ENCODE data around the gene EXOC3L4.
"Not testable (repeated sequence)": the region's sequence is repeated elsewhere in the genome, so short reads cannot be mapped to it uniquely, and the experiment has no call there.

Gene EXOC3L4

DNA sequence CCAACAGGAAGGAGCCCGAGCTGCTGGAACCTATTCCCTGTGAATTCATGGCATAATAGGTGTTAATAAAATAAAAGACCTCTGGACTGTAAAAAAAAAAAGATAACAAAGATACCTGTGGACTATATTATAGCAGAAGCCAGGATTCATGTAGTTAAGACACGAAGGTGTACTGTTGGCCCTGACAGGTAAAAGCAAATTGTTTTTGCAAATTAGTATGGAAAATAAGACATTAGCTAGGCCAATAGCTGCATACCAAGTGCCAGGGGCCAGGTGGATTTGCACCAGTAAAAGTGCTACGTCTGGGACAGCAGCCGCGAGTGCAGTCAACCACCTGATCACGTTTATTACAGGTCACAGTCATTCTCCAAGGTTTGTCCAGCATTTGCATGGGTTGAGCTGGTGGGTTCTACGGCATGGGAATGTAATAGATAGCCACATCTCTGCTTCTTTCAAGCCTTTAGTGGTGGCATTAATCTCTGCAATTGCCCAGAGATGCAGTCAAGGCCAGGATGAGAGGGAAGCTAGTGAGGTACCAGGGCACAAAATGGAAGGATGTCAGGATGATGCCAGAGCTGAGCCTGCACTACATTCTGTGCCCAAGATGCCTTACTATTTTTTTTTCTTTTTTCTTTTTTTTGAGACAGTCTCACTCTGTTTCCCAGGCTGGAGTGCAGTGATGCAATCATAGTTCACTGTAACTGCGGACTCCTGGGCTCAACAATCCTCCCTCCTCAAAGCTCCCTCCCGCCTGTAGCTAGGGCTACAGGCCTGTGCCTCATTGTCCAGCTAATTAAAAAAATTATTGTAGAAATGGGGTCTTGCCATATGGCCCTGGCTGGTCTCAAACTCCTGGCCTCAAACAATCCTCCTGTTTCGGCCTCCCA lies 55.1 kb downstream of the EXOC3L4 start:
- Histone ChIP-seq H3K36me3 (ENCODE audit: control insufficient read depth, insufficient read depth, low read length) (no peaks in the 10 kb centered on the region), H3K27me3 (ENCODE audit: insufficient read depth, low read length, poor library complexity) (no peaks in the 10 kb centered on the region), H3K4me3 (ENCODE audit: low read length) (no peak overlapping the region), H3K4me2 (ENCODE audit: low read length) (no peak overlapping the region), H2BK15ac (replicated peaks; ENCODE audit: low read depth) (no peak overlapping the region), H3K23ac (ENCODE audit: low read length) (no peak overlapping the region), H4K5ac (ENCODE audit: low read length) (no peak overlapping the region), H3K9ac (ENCODE audit: low read length) (no peak overlapping the region), H3K79me2 (ENCODE audit: control insufficient read depth, insufficient read depth, low read length) (no peaks in the 10 kb centered on the region), H2BK120ac (ENCODE audit: low read depth, low read length) (no peak overlapping the region), H2BK5ac (ENCODE audit: low read length) (no peak overlapping the region), H3K4me1 (ENCODE audit: control insufficient read depth, low read depth, low read length) (no peaks in the 10 kb centered on the region), H4K8ac (ENCODE audit: low read depth, low read length) (no peak overlapping the region), H2AK5ac (ENCODE audit: low read length) (no peak overlapping the region), H3K79me1 (ENCODE audit: low read length) (no peaks in the 10 kb centered on the region), H3K27ac (ENCODE audit: low read depth, low read length) (no peak overlapping the region), H3K4ac (ENCODE audit: low read depth, low read length) (no peak overlapping the region), H3K56ac (ENCODE audit: low read length) (no peak overlapping the region), H3K18ac (ENCODE audit: low read length) (no peak overlapping the region)
- no CpG with 5 or more reads among the region's 10 CpGs for WGBS (ENCODE audit: extremely low coverage, insufficient coverage, low lambda C conversion rate)
- DNase-seq: no peak

DNA sequence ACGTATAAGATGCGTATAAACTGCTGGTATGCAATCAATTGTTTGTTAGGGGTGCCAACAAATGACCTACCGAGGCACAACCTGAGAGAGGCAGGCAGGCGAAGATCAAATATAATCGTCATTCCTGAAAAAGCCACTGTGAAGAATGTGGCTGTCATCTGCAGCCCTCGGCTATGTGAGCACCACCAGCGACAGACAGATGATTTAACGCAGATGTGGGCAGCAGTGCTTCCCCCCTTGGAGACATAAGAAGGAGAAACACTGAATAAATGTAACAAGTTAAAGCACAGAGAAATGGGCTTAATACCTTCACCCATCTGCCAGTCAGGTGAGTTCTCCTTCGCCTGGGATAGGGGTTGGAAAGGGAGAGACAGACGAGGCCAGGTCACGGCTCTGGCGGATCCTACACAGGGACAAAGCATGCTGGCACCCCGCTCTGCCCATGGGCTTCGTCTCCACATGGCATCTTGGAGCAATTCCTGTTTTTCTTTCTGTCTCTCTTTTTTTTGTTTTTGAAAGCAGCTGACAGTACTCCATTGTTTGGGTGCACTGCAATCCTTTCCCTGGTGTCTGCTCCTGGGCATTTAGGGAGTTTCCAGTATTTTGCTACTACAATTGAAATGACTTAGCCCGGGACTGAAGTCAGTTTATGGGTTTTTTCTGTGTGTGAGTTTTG lies 56.9 kb downstream of the EXOC3L4 start:
- no peak overlapping the region for H4K5ac ChIP-seq (ENCODE audit: low read length)
- H3K4me3 ChIP-seq (ENCODE audit: low read length): no peak overlapping the region
- no peaks in the 10 kb centered on the region for H3K79me1 ChIP-seq (ENCODE audit: low read length)
- no peak overlapping the region for H2BK120ac ChIP-seq (ENCODE audit: low read depth, low read length)
- no peak overlapping the region for H3K9ac ChIP-seq (ENCODE audit: low read length)
- no peaks in the 10 kb centered on the region for H3K36me3 ChIP-seq (ENCODE audit: control insufficient read depth, insufficient read depth, low read length)
- H2AK5ac ChIP-seq (ENCODE audit: low read length): no peak overlapping the region
- H3K27me3 ChIP-seq (ENCODE audit: insufficient read depth, low read length, poor library complexity): no peaks in the 10 kb centered on the region
- H3K4ac ChIP-seq (ENCODE audit: low read depth, low read length): no peak overlapping the region
- no peak overlapping the region for H2BK5ac ChIP-seq (ENCODE audit: low read length)
- no peak overlapping the region for H2BK15ac ChIP-seq (replicated peaks; ENCODE audit: low read depth)
- no peak overlapping the region for H3K27ac ChIP-seq (ENCODE audit: low read depth, low read length)
- H3K18ac ChIP-seq (ENCODE audit: low read length): no peak overlapping the region
- no peak overlapping the region for H4K8ac ChIP-seq (ENCODE audit: low read depth, low read length)
- no peak overlapping the region for H3K4me2 ChIP-seq (ENCODE audit: low read length)
- H3K23ac ChIP-seq (ENCODE audit: low read length): no peak overlapping the region
- H3K79me2 ChIP-seq (ENCODE audit: control insufficient read depth, insufficient read depth, low read length): no peaks in the 10 kb centered on the region
- WGBS (ENCODE audit: extremely low coverage, insufficient coverage, low lambda C conversion rate): no CpG with 5 or more reads among the region's 15 CpGs
- H3K56ac ChIP-seq (ENCODE audit: low read length): no peak overlapping the region
- DNase-seq: no peak
- H3K4me1 ChIP-seq (ENCODE audit: control insufficient read depth, low read depth, low read length): no peaks in the 10 kb centered on the region

DNA sequence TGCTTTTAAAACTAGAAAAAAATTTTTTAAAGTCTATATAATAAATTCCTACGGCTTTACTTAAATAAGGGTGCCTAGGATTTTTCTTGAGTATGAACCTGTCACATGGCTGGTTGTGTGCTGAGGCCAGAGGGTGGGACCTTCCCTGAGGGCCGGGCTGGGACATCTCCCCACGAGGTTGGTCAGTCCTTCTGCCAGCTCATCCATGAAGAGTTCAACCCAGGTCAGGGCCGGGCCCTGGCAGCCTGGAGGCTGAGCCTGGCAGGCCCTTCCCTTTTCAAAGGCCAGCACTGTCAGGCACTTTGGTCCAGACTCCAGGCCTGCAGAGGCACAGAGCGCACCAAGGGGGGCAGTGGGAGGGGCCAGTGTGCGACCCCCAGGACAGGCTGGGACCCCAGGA lies 60.5 kb downstream of the EXOC3L4 start:
- no peak overlapping the region for H3K9ac ChIP-seq (ENCODE audit: low read length)
- H3K23ac ChIP-seq (ENCODE audit: low read length): no peak overlapping the region
- no peaks in the 10 kb centered on the region for H3K79me1 ChIP-seq (ENCODE audit: low read length)
- no peaks in the 10 kb centered on the region for H3K4me1 ChIP-seq (ENCODE audit: control insufficient read depth, low read depth, low read length)
- no peak overlapping the region for H2BK15ac ChIP-seq (replicated peaks; ENCODE audit: low read depth)
- H3K27me3 ChIP-seq (ENCODE audit: insufficient read depth, low read length, poor library complexity): no peaks in the 10 kb centered on the region
- H4K5ac ChIP-seq (ENCODE audit: low read length): no peak overlapping the region
- H3K56ac ChIP-seq (ENCODE audit: low read length): no peak overlapping the region
- H3K27ac ChIP-seq (ENCODE audit: low read depth, low read length): no peak overlapping the region
- H3K4me3 ChIP-seq (ENCODE audit: low read length): no peak overlapping the region
- no peak overlapping the region for H4K8ac ChIP-seq (ENCODE audit: low read depth, low read length)
- no peaks in the 10 kb centered on the region for H3K36me3 ChIP-seq (ENCODE audit: control insufficient read depth, insufficient read depth, low read length)
- DNase-seq: no peak
- H3K18ac ChIP-seq (ENCODE audit: low read length): no peak overlapping the region
- H3K4me2 ChIP-seq (ENCODE audit: low read length): no peak overlapping the region
- no peaks in the 10 kb centered on the region for H3K79me2 ChIP-seq (ENCODE audit: control insufficient read depth, insufficient read depth, low read length)
- H2BK5ac ChIP-seq (ENCODE audit: low read length): no peak overlapping the region
- no CpG with 5 or more reads among the region's 6 CpGs for WGBS (ENCODE audit: extremely low coverage, insufficient coverage, low lambda C conversion rate)
- H3K4ac ChIP-seq (ENCODE audit: low read depth, low read length): no peak overlapping the region
- no peak overlapping the region for H2BK120ac ChIP-seq (ENCODE audit: low read depth, low read length)
- H2AK5ac ChIP-seq (ENCODE audit: low read length): no peak overlapping the region

DNA sequence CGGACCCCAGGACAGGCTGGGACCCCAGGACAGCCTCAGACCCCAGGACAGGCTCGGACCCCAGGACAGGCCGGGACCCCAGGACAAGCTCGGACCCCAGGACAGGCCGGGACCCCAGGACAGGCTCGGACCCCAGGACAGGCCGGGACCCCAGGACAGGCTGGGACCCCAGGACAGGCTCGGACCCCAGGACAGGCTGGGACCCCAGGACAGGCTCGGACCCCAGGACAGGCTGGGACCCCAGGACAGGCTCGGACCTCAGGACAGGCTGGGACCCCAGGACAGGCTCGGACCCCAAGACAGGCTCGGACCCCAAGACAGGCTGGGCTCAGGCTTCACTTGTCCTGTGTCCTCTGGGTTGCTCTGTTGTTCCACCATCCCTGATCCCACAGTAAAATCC lies 60.9 kb downstream of the EXOC3L4 start:
- not testable (repeated sequence) for H3K9ac ChIP-seq (ENCODE audit: low read length); H3K4me2 ChIP-seq (ENCODE audit: low read length); H3K56ac ChIP-seq (ENCODE audit: low read length); H3K4me3 ChIP-seq (ENCODE audit: low read length); H3K27ac ChIP-seq (ENCODE audit: low read depth, low read length); H3K79me1 ChIP-seq (ENCODE audit: low read length); H3K23ac ChIP-seq (ENCODE audit: low read length); H2BK120ac ChIP-seq (ENCODE audit: low read depth, low read length); H2BK15ac ChIP-seq (replicated peaks; ENCODE audit: low read depth); H3K36me3 ChIP-seq (ENCODE audit: control insufficient read depth, insufficient read depth, low read length); H3K4me1 ChIP-seq (ENCODE audit: control insufficient read depth, low read depth, low read length); H4K8ac ChIP-seq (ENCODE audit: low read depth, low read length); DNase-seq; H3K79me2 ChIP-seq (ENCODE audit: control insufficient read depth, insufficient read depth, low read length); H2AK5ac ChIP-seq (ENCODE audit: low read length); H3K27me3 ChIP-seq (ENCODE audit: insufficient read depth, low read length, poor library complexity); H3K18ac ChIP-seq (ENCODE audit: low read length); H3K4ac ChIP-seq (ENCODE audit: low read depth, low read length); H4K5ac ChIP-seq (ENCODE audit: low read length); H2BK5ac ChIP-seq (ENCODE audit: low read length)
- no CpG with 5 or more reads among the region's 12 CpGs for WGBS (ENCODE audit: extremely low coverage, insufficient coverage, low lambda C conversion rate)

DNA sequence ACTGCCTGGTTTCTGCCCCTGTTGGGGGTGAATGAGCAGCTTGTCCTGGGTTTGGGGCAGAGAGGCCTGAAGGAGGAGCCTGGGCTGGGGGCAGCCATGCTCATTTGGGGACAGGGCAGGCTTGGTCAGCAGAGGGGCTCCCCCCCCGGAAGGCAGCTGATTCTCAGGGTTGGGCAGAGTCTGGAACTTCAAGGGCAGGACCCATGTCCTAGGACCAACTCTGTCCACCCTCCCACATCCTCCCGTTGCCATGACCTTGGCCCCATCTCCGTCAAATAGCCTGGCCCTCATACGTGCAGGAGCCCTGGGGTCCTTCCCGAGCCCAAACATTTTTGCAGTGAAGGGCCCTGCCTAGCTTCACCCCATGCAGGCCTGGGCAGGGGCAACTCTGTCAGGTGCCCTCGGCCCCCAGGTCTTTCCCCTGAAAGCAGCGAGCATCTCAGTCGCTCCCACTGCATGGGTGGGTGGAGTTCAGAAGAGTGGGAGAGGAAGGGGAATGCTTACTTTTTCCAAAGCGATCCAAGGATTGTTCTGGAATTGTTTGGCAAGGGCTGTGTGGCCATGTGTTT lies 61.4 kb downstream of the EXOC3L4 start:
- H3K9ac ChIP-seq (ENCODE audit: low read length): no peak overlapping the region
- H2BK5ac ChIP-seq (ENCODE audit: low read length): no peak overlapping the region
- H2BK120ac ChIP-seq (ENCODE audit: low read depth, low read length): no peak overlapping the region
- no CpG with 5 or more reads among the region's 9 CpGs for WGBS (ENCODE audit: extremely low coverage, insufficient coverage, low lambda C conversion rate)
- H2AK5ac ChIP-seq (ENCODE audit: low read length): no peak overlapping the region
- DNase-seq: no peak
- H4K5ac ChIP-seq (ENCODE audit: low read length): no peak overlapping the region
- H3K4me1 ChIP-seq (ENCODE audit: control insufficient read depth, low read depth, low read length): no peaks in the 10 kb centered on the region
- H3K27me3 ChIP-seq (ENCODE audit: insufficient read depth, low read length, poor library complexity): no peaks in the 10 kb centered on the region
- H3K4me2 ChIP-seq (ENCODE audit: low read length): no peak overlapping the region
- H3K36me3 ChIP-seq (ENCODE audit: control insufficient read depth, insufficient read depth, low read length): no peaks in the 10 kb centered on the region
- H3K4me3 ChIP-seq (ENCODE audit: low read length): no peak overlapping the region
- no peaks in the 10 kb centered on the region for H3K79me1 ChIP-seq (ENCODE audit: low read length)
- no peaks in the 10 kb centered on the region for H3K79me2 ChIP-seq (ENCODE audit: control insufficient read depth, insufficient read depth, low read length)
- no peak overlapping the region for H3K27ac ChIP-seq (ENCODE audit: low read depth, low read length)
- H3K56ac ChIP-seq (ENCODE audit: low read length): no peak overlapping the region
- H2BK15ac ChIP-seq (replicated peaks; ENCODE audit: low read depth): no peak overlapping the region
- H3K4ac ChIP-seq (ENCODE audit: low read depth, low read length): no peak overlapping the region
- H3K23ac ChIP-seq (ENCODE audit: low read length): no peak overlapping the region
- H4K8ac ChIP-seq (ENCODE audit: low read depth, low read length): no peak overlapping the region
- H3K18ac ChIP-seq (ENCODE audit: low read length): no peak overlapping the region
